NCI-H128 (cell line): ENCODE results near the gene RFX2.
"Not testable (repeated sequence)": the region's sequence is repeated elsewhere in the genome, so short reads cannot be mapped to it uniquely, and the experiment has no call there.

ENCODE experiments used
- DNase-seq: peaks from one replicate; lab custom pipeline; 2025; ENCODE audit not compliant: unreplicated experiment; lab: John Stamatoyannopoulos, UW

RFX2 gene

GRCh38 chr19:6017576-6017975 lies 92.7 kb downstream of the RFX2 start:
- DNase-seq = no peak

- no peak for DNase-seq
Observed at GRCh38 chr19:6015841-6016545, 94.3 kb downstream of the RFX2 start.

GRCh38 chr19:6014551-6015135 lies 95.7 kb downstream of the RFX2 start:
- DNase-seq = no peak

- DNase-seq = no peak
Observed at GRCh38 chr19:6012426-6013170, 97.7 kb downstream of the RFX2 start.

- DNase-seq = no peak
Observed at GRCh38 chr19:6011794-6012193, 98.5 kb downstream of the RFX2 start.

DNA sequence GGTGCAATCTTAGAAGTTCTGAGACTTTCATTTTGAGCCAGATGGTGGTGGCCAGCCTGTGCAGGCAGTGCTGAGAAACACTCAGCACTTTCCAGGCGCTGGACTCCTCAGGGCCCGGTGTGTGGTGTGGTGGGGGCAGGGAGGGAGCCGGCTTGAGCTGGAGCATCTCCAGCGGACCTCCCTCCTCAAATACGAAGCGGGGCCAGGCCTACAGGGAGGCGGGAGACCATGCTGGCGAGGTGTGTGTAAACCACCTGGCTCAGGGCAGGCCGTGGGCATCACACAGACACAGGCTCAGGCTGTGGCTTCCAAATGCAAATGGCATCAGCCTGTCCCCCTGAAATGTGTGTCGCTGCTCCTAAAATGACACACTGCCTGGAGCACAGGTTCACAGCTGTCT lies 99.1 kb downstream of the RFX2 start:
- no peak for DNase-seq

GRCh38 chr19:6010107-6010506 lies 100.2 kb downstream of the RFX2 start:
- no peak for DNase-seq

- no peak for DNase-seq
Observed at GRCh38 chr19:6007866-6008265, 102.4 kb downstream of the RFX2 start.

GRCh38 chr19:6006896-6007295 lies 103.4 kb downstream of the RFX2 start:
- no peak for DNase-seq

DNA sequence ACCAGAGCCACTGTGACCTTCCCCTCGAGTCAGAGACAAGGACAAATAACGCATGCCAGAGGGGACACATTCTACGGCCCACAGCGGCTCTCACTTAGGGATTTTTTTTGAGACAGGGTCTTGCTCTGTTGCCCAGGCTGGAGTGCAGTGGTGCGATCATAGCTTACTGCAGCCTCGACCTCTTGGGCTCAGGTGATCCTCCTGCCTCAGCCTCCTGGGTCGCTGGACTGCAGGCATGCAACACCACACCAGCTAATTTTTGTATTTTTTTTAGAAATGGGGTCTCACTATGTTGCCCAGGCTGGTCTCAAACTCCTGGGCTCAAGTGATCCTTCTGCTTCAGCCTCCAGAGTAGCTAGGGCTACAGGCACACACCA lies 104.2 kb downstream of the RFX2 start:
- not testable (repeated sequence) for DNase-seq

DNA sequence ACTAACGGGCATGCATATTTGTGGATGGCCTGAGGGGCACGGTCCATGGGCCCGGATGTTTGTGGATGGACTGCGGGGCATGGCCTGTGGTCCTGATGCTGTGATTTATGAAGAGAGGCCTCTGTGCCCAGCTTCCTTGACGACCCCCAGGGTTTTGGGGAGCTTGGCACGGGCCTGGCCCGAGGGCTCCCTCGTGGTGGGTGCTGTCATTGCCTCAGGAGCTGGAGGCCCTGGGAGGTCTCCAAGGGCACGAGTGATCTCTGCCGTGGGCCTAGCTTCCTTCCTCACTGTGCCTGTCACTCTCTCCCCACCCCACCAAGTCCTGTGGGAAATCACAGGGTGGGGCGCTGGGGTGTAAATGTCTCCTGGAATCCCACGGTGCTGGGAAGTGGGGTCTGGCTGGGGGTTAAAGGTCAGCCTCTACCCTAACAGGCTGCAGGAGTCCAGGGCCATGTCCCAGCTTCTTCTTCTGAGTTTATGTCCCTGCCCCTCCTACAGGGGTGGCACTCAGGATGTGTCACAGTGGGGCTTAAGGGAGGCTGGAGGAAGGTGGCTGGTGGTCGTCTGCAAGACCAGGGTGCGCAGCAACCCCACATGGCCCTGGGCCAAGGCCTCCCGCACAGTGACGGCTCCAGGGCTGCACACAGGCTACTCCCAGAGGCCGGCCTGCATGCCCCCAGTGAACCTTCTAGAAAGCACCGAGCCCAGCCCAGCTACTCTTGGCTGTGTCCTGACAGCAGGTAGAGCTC lies 104.8 kb downstream of the RFX2 start:
- DNase-seq = no peak

GRCh38 chr19:6003976-6004375 lies 106.3 kb downstream of the RFX2 start:
- DNase-seq = no peak

GRCh38 chr19:6002591-6002990 lies 107.7 kb downstream of the RFX2 start:
- no peak for DNase-seq

- no peak for DNase-seq
Observed at GRCh38 chr19:6000228-6000847, 110.0 kb downstream of the RFX2 start.

DNA sequence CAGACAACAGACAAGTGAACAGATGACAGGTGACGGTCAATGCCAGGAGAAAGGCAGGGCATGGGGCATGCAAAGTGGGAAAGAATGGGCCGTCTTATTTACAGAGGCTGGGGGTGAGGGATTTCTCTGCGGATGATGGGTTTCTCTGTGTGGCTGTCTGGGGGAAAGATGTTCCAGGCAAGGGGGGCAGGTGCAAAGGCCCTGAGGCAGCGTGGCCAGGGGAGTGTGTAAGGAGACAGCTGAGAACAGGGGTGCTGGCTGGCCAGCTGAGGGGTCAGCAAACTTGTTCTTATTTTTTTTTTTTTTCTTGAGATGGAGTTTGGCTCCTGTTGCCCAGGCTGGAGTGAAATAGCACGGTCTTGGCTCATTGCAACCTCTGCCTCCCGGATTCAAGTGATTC lies 110.6 kb downstream of the RFX2 start:
- no peak for DNase-seq

- DNase-seq = no peak
Observed at GRCh38 chr19:5997371-5997770, 112.9 kb downstream of the RFX2 start.

GRCh38 chr19:5996623-5997320 lies 113.5 kb downstream of the RFX2 start:
- DNase-seq = no peak

GRCh38 chr19:5996102-5996501 lies 114.2 kb downstream of the RFX2 start:
- no peak for DNase-seq

DNA sequence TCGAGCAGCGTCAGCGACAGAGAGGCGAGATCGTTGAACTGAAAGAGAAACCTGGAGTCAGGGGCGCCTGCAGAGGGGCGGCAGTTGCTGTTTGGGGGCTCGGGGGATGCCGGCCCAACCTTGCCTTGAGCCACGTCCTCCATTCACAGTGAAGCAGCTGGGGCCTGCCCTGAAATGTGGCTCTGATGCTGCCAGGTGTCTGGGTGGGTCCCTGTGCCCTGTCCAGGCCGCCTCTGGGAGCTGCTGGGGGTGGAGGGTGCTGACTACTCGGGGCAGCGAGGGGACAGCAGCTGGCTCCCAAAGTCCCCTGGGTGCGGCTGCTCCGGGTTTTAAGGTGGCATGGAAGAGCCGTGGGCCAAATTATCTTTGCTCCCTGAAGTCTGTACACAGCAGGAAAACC lies 114.7 kb downstream of the RFX2 start:
- DNase-seq = no peak

DNA sequence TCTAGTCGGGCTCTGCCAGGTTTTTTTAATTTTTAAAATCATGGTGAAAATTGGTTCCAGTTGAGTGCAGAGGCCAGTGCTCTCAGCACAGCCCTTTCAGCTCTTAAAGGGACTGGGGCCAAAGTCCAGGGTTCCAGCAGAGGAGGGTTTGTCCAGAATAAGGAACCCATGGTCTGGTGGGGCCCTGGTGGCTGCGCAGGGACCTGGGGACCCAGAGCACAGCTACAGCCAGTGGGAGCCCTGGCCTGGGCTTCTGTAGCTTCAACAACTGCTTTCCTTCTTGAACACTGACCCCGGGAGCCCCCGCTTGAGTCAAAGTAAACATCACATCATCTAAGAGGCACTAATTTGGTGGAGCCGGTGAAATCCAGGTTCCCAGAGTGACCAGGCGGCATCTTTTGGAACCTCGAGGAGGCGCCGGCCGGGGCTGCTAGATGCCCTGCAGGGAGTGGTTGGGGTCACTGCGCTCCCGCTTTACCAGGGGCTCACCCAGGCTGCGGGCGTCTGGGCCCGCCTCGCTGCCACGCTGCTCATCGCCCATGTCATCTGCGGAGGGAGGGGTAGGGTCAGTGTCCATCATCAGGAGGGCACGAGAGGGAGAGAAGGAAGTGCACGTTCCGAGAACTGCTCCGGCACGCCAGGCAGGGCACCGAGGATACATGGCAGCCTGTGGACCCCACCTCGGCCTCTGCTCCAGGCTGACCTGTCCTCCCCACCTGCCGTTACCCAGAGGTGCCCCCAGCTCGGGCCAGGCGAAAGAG lies 115.7 kb downstream of the RFX2 start:
- DNase-seq = no peak
